DMS 273 (cell line): ENCODE measurements around the gene C11orf87.

Source experiments
- DNase-seq: peaks from one replicate; lab custom pipeline; 2025; ENCODE audit not compliant: unreplicated experiment; lab: John Stamatoyannopoulos, UW

C11orf87 gene

GRCh38 chr11:109421981-109422869 is at the start of gene C11orf87:
Gene C11orf87, plus strand, starts transcription at chr11:109422190. Its CDS starts 1,444 bp downstream, at chr11:109423634.
- peak; percentile 60 for DNase-seq

GRCh38 chr11:109374032-109374431 is 48.0 kb upstream of the C11orf87 start:
- no peak for DNase-seq

DNA sequence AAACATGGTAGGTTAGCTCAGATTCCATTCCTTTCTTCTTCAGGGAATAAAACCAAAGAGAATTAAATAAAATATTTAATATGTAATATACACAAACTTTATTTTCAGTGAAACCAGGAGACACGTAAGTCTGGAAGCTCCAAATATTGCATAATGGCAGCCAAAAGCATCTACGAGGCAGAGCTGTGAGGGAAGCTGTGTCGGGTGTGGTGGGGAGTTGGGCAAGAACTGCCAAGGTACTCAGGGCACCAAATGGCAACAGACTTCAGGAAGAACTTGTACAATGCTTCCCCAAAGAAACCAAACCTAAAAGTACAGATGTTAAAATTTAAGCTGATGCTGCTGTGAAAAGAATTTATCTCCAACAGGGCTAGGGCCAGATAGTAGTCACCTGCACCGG is 47.5 kb upstream of the C11orf87 start:
- no peak for DNase-seq

DNA sequence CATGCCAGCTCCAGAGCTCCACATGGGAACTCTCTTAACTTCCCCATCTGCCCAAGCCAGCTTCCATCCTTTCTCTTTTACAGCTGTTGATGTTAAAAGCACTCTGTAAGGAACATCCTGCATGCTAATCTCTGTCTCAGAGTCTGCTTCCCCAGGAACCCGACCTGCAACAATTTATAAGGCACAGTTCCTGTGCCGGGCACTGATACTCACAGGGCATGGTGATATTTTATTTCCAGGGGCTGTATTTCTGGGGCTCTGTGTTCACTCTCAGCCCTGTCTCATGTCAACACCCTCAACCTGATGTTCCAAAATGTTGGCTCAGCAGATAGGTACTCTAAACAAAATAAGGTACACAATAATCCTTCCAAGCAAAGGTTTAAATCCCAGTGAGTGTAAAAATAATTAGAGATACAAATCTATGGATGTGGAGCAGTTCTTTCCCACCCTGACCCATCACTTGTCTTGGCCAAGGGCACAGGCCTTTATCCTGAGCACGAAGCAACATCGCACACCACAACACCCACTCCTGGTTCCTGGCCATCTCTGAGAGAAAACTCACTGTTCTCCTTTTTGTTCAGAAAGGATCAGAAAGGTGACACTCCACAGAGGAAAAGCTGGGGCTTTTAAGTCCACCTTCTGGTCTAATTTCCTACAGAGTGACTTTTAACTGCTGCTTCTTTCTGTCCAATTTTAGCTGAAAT is 44.8 kb upstream of the C11orf87 start:
- DNase-seq, result no peak

DNA sequence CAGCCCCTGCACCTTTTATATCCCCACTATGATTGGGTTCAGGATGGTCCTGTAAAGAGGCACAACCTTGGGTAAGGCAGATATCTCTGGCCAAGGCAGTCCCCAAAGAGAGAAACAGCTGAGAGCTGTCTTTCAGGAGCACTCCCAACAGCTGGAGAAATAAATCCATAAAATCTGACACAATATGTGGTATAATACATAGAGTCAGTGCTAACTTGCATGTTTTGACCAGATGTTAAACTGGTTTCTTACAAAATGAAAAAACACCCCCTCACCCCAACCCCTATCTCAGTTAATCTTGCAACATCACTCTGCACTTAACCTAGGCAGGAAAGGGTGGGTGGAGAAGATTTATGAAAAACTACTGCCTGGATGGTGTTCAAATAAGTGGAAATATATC is 44.0 kb upstream of the C11orf87 start:
- no peak for DNase-seq

DNA sequence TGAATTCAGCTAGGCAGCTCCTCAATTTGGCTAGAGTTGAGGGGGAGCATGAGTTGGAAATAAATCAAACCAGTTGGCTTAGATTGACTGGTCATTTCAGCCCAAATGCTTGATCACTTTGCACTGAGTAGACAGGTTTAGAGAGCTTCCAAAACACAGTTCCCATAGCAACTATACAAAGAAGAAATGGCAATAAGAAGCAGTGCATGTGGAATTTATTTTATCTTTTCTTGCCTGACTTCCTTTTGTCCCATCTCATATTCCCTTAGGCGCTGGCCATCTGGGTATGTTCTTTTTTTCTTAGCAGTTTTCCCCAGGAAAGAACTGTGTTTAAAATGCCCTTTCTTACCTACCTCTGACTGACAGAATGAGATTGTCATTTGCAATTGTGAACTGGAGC is 38.7 kb upstream of the C11orf87 start:
- DNase-seq, result peak; percentile 8

DNA sequence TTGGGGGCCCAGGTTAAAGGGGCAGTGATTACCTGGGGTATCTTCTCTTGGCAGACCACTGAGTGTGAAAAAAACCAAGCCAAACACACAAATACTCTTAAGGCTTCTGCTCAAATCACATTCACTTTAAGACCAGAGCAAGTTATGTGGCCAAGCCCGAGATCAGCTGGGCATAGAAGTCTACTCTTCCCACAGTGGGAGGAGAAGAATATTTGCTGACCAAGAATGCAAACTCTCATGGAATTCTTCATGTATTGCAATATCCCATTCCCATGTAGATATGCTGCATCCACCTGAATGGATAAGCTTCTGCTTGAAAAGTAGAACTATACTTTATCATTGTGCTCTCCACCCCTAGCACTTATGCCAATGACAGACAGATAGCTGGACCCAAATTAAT is 37.1 kb upstream of the C11orf87 start:
- no peak for DNase-seq

DNA sequence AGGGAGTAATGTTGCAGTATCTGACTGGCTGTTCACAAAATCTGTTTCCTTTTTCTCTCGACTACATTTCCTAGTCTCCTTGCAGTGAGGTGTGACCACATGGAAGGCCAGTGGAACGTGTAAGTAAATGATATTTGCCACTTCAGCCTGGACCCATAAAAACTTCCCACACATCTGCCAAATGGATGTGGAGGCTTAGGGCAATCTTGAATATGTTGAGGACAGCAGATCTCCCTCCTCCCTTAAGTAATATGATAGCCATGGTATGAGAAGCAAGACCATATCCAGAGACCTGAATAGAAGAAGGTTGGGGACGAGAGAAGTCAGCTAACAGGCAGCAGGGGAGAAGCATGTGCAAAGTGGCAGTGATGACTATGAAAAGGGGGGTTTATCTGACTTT is 33.0 kb upstream of the C11orf87 start:
- DNase-seq, result no peak

DNA sequence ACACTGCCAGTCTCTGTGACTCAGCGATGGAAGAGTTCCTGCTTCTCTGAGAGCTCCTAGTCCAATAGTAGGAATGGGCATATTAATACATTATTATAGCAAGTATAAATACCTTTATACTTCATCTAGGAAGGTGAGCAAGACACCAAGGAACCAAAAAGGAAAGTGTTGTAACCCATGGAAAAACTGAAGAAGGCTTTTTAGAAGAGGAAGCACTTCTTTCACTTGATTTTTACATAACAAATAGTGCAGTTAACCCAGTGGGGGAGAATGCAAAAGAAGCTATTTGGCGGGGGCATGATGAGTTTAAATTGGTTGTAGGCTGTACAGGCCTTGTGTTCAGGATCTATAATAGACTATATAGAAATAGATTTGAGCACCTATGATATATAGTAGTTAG is 31.2 kb upstream of the C11orf87 start:
- DNase-seq, result no peak

DNA sequence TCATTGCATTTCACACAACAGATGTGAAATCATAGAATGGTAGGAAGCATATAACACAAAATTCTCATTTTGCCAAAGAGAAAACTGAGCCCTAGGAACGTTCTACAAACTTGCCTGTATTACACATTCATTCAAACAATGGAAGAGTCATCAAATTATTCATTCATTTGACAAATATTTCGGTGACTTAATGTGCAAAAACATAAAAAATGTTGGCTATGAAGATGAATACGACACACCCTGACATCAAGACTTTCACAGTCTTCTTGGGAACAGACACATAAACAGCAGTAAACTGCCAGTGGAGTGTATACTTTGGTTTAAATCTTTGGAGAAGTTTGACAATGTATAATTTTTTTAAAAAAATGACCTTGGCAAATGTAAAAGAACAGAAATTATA is 20.4 kb upstream of the C11orf87 start:
- DNase-seq, result no peak

DNA sequence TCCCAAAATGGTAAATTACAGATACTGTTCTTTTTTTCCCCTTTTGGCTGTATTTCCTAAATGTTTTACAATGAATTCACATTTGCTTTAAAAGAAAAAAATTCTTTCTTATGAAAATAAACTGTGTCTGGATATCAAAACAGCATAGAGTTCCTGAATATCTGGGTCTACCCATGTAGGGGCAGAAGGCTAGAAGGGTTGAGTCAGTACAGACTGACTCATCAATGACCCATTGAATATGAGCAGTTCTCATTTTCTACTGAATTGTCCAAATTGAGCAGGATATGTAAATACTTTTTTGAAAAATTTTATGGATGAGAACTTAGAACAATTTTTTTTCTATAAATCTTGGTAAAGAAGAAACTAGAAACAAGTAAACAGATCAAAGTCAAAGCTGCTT is 16.3 kb upstream of the C11orf87 start:
- no peak for DNase-seq

DNA sequence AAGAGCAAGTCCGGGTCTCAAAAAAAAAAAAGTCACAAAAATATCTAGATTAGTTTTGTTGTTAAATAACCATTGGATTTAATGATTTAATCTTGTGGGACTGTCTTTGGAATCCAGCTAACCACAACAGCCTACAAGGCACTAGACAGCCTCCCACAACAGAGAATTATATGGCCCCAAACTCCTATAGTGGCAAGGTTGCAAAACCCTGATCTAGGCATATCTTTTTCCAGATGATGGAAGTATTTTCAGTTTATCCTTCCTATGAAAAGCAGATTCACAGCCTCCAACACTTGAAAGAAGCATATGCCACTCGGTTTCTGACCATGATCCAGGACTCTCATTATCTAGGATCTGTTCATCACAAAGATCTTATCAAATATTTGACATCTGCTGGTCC is 5.4 kb upstream of the C11orf87 start:
- DNase-seq, result peak; percentile 42

GRCh38 chr11:109422870-109423465 is 978 bp downstream of the C11orf87 start:
- peak; percentile 56 for DNase-seq

- DNase-seq, result peak; percentile 19
Measured at GRCh38 chr11:109423466-109424190, 1.6 kb downstream of the C11orf87 start.

GRCh38 chr11:109424901-109425300 is 2.9 kb downstream of the C11orf87 start:
- peak; percentile 33 for DNase-seq

DNA sequence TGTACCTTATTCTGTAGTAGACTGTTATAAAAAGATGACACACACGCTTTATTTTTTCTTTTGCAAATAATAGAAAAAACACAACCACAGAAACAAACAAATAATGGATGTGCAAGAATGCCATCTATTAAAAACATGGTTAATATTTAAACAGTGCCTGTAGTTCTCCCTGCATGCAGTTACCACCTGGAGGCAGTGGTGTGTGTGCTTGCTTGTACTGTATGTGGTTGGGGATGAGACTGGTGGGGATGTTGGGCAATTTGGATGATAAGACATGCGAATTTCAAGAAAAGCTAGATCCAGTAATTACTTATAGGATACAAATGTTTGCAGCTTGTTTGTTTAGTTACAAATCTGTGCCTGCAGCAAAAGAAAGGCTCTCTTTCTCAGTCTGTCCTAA is 3.6 kb downstream of the C11orf87 start:
- peak; percentile 18 for DNase-seq

- DNase-seq, result peak; percentile 25
Measured at GRCh38 chr11:109426442-109427240, 4.7 kb downstream of the C11orf87 start.

- DNase-seq, result no peak
Measured at GRCh38 chr11:109432105-109432504, 10.1 kb downstream of the C11orf87 start.

DNA sequence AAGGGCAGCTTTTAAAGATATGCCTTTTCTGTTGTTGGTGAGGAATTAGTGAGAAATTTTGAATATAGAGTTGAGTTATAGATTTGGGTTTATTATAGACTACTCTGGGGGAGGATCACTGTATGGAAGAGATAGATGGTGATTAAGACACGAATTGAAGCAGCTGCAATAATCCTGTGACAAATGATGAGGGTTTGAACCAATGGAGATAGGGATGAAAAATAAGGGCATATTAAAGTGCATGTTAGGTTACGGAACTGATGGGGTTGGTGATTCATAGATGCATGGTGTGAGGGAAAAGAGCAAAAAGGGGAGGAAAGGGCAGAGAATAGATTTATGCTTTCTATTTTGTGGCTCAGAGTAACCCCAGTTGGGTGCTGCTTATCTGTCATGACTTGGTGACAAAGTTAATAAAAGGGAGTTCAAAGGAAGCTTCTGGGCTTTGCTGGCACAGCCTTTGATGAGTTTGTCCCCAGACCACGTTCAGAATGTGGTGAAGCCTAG is 11.8 kb downstream of the C11orf87 start:
- no peak for DNase-seq

DNA sequence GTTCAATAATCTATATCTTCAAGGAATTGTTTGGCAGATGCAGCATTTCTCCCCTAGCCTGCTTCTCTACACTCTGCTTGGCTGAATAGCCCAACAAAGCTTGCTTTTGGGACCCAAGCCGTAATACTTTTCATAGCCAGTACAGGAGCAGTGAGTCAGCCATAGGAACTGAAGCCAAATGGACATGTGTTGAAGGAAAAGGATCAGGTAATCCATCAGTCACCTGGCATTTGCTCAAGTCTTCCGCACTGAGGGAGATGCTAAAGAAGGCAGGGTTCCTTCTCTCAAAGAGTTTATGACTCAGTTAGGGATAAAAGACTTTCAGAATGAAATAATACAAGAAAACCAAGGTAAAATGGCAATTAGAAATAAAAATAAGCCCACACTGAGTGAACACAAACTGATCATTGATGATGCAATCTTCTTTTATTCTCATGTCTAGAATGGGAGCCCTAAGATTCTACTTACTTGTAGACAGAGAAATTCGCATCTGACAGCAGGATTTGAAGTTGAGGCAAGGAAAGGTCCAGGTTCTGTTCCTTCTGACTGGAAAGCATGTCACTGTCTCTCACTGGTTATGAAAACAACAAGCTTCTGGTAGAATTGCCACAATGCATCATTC is 13.2 kb downstream of the C11orf87 start:
- DNase-seq, result peak; percentile 2
